Limb (tissue), 2 donors: ENCODE data around the gene ZNF708.
"Not testable (repeated sequence)": the region's sequence is repeated elsewhere in the genome, so short reads cannot be mapped to it uniquely, and the experiment has no call there.

Source experiments
- DNase-seq, 2 donors: peaks; one replicate each; pipeline ENCODE4 v3.0.0-alpha.2; 2016; ENCODE audit errors: extremely low spot score in 2 of 2

ZNF708 gene

GRCh38 chr19:21260164-21260847, 68.9 kb downstream of the ZNF708 start:
- no peak for DNase-seq

- DNase-seq = not testable (repeated sequence)
Measured at GRCh38 chr19:21259421-21260124, 69.6 kb downstream of the ZNF708 start.

GRCh38 chr19:21256722-21257121, 72.5 kb downstream of the ZNF708 start:
- no peak for DNase-seq
